Activated CD4-positive, alpha-beta T cell treated with anti-CD3 and anti-CD28 coated beads, Interleukin-2, amount 10 ng/mL, durations not matched to agents 24 days and 14 days (primary cell): Measurements from ENCODE around the gene TOPORS. TPM values are rescaled to one million over a fixed set of nuclear protein-coding genes. Genes with fewer than 3 reads are reported as not detected.

ENCODE experiments used
- DNase-seq: peaks from one replicate; pipeline ENCODE4 v3.0.0; 2022
- H3K27ac Mint-ChIP-seq: one replicate; pipeline ENCODE4 v1.8.0; 2022; ENCODE audit warnings: mild to moderate bottlenecking, mixed read lengths
- H3K27me3 Mint-ChIP-seq: one replicate; pipeline ENCODE4 v1.8.0; 2022; ENCODE audit warnings: mixed read lengths
- H3K36me3 Mint-ChIP-seq: one replicate; pipeline ENCODE4 v1.8.0; 2022; ENCODE audit warnings: low read depth, mild to moderate bottlenecking, mixed read lengths
- H3K4me1 Mint-ChIP-seq: one replicate; pipeline ENCODE4 v1.8.0; 2021; ENCODE audit warnings: mixed read lengths
- H3K4me3 Mint-ChIP-seq: one replicate; pipeline ENCODE4 v1.8.0; 2022; ENCODE audit warnings: mild to moderate bottlenecking, moderate library complexity, mixed read lengths
- H3K9me3 Mint-ChIP-seq: one replicate; pipeline ENCODE4 v1.8.0; 2021; ENCODE audit warnings: mixed read lengths
- intact Hi-C: fragments of 100-400 bp; cut with micrococcal nuclease; formaldehyde crosslinking; loops from one replicate; pipeline ENCODE4 v1.15.1; 2023
- total RNA-seq: library from RNA; stranded (reverse); gene quantifications from 2 replicates; pipeline ENCODE4 v1.2.3, GENCODE V29; 2022

The TOPORS gene
- total RNA-seq, 1 donor from 2014 or later = 15.1 TPM

DNA sequence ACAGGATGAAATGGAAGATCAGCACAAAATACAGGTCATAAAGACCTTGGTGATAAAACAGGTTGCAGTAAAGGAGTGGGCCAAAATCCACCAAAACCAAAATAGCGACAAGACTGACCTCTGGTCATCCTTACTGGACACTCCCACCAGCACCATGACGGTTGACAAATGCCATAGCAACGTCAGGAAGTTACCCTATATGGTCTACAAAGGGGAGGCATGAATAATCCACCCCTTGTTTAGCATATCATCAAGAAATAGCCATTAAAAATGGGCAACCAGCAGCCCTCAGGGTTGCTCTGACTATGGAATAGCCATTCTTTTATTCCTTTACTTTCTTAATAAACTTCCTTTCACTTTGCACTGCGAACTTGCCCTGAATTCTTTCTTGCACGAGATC is 26.6 kb upstream of the TOPORS start:
- Mint-ChIP-seq H3K9me3 (no peaks in the 10 kb centered on the region), H3K36me3 (no peaks in the 10 kb centered on the region), H3K4me1 (peaks cover 8% of the 10 kb centered on the region), H3K27me3 (peaks cover 29% of the 10 kb centered on the region), H3K27ac (no peak overlapping the region), H3K4me3 (no peak overlapping the region)
- intact Hi-C loops = loop anchor here (1.0 kb wide), 1 partner anchor 200 kb away; no protein-coding TSS in a partner anchor
- DNase-seq = no peak

DNA sequence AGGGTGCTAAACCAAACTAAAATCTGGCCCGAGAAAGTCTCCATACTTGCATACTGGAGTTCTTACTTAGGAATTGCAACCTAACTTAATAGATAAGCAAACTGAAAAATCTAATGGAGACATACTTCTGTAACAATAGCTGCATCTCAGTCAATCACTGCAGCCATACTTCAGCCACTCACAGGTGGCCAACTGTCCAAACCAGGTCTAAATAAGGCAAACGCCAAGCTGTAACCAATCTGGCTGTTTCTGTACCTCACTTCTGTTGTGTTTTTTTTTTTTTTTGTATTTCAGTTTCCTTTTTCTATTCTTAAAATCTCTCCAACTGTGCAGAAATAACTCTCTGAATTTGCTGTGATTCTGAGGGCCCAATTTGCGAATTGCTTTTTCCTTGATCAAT is 24.9 kb upstream of the TOPORS start:
- intact Hi-C loops = no loop called here

DNA sequence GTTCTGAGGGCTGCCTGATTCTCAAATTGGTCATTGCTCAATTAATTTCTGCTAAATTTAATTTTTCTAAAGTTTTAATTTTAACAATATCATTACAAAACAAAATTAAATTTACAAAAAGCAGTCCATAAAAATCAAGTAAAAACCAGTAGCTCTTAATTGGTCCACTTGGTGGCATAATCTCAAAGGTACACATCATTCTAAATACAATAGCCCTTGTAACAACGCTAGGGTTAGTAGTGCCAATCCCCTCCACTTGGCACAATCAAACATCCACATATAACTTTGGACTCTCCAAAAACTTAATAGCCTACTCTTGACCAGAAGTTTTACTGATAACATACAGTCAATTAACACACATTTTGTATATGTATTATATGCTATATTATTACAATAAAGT is 22.5 kb upstream of the TOPORS start:
- no peak overlapping the region for H3K4me3 Mint-ChIP-seq
- no peak overlapping the region for H3K27ac Mint-ChIP-seq
- H3K27me3 Mint-ChIP-seq = peaks cover 16% of the 10 kb centered on the region
- H3K9me3 Mint-ChIP-seq = no peaks in the 10 kb centered on the region
- no peak for DNase-seq
- peaks cover 7% of the 10 kb centered on the region for H3K36me3 Mint-ChIP-seq
- H3K4me1 Mint-ChIP-seq = peaks cover 23% of the 10 kb centered on the region
- intact Hi-C loops = no loop called here

More for the DNA sequence above, 24.9 kb upstream of the TOPORS start:
- no peaks in the 10 kb centered on the region for H3K9me3 Mint-ChIP-seq
- peaks cover 27% of the 10 kb centered on the region for H3K27me3 Mint-ChIP-seq
- H3K36me3 Mint-ChIP-seq = peaks cover 2% of the 10 kb centered on the region
- DNase-seq = no peak
- H3K4me3 Mint-ChIP-seq = no peak overlapping the region
- H3K27ac Mint-ChIP-seq = no peak overlapping the region
- peaks cover 16% of the 10 kb centered on the region for H3K4me1 Mint-ChIP-seq

DNA sequence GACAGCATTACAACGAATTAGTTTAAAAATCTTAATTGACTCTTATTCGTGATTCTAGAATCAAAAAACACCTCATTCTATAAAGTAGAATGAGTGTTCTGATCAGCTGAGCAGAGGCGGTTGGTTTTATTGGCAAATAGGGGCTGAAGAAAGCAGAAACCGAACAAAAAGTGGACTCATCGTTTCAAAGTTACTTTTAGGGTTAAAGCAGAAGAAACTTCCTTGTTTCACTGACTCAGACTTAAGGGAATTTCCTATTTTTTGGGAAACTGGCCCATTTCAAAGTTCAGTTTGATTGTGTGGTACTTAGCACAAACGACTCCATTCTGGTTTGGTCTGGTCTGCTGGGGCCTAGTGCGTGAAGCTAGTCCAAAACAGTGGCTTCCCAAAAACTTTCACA is 21.4 kb upstream of the TOPORS start:
- peaks cover 20% of the 10 kb centered on the region for H3K4me1 Mint-ChIP-seq
- peak; percentile 44 for DNase-seq
- H3K4me3 Mint-ChIP-seq = peak overlapping the region; percentile 99
- H3K27me3 Mint-ChIP-seq = peaks cover 9% of the 10 kb centered on the region
- peaks cover 7% of the 10 kb centered on the region for H3K36me3 Mint-ChIP-seq
- intact Hi-C loops = loop anchor here (1.0 kb wide), 3 partner anchors 22 to 427 kb away; partner anchors contain the start of genes ACO1, APTX, SMIM27 and TOPORS
- H3K27ac Mint-ChIP-seq = peak overlapping the region; percentile 98
- no peaks in the 10 kb centered on the region for H3K9me3 Mint-ChIP-seq

DNA sequence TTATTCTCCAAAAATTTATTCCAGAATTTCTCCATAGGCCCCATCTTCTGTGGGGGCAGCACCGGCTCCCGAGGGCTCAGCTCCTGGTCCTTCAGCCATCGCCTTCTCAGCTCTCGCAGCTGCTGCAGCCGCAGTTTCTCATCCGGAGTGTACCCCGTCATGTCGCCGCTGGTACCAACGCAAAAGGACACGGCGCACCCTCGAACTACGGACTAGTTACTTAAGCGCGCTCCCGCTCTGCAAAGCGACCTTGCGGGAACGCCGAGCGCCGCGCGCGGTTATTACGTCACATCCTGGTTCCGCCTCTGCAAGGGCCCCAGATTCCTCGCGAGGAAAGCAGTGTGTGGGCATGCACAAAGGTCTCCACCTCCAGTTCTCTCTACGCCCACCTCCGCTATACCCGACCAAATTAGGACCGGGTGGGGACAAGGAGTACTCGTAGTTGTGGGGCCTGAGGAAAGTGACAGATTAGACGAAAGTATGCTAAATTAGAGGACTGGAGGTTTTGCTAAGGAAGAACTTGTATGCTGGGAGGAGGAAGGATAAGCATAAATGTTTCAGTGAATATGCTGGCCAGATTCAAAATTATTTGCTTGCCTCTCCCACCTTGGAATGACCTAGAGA is 20.6 kb upstream of the TOPORS start, which contains the start of gene NDUFB6:
NDUFB6 (minus strand) TSS at position 260 of the 624 bp plus-strand sequence; CDS start at position 161, 99 bp downstream.
- DNase-seq = peak; percentile 99
- intact Hi-C loops = loop anchor here (1.0 kb wide), 5 partner anchors 21 to 428 kb away; partner anchors contain the start of genes ACO1, APTX, RIGI and SMIM27
- Mint-ChIP-seq H3K27me3 (peaks cover 2% of the 10 kb centered on the region), H3K4me1 (peaks cover 20% of the 10 kb centered on the region), H3K27ac (peak within 1 kb of the TSS; percentile 98), H3K4me3 (peak within 1 kb of the TSS; percentile 99), H3K36me3 (peaks cover 11% of the 10 kb centered on the region), H3K9me3 (no peaks in the 10 kb centered on the region)

DNA sequence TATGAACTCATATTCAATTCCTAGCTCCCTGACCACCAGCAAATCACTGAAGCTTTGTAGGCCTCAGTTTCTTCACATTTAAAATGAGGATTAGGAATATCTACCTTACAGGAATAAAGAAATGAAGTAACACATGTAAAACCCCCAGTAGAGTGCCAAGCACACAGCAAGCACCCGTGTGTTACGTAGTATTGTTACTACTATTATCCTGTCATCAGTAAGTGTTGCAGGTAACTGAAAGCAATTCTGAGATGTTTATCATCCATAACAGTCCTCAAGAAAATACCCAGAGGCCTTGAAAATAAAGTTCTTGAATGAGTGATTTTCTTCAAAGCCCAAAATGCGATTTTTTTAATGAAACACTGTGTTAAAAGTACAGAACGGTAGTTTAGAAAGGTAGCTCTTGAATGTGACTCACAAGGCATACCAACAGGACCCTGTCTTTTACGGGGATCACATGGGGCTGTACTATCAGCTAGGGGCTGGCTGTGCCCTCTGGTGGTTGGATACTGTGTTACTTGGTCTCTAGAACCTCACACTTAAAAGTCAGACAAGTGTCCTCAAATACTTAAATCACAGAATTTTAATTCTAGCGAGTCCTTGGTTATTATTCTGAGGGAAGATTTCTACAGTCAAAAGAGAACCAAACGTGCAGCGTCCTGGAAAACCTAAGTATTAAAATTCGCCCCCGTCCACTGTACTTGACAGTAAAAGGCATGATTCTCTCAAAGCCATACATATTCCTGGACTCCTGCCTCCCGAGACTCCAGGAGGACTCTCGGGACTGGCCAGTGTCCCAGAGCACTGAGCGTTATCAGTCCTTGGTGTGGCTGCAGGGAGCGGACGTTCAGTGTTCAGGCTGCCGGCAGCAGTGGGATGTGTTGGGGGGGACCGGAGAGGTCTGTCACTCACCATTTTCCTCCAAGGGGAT is 19.8 kb upstream of the TOPORS start:
- no peaks in the 10 kb centered on the region for H3K9me3 Mint-ChIP-seq

DNA sequence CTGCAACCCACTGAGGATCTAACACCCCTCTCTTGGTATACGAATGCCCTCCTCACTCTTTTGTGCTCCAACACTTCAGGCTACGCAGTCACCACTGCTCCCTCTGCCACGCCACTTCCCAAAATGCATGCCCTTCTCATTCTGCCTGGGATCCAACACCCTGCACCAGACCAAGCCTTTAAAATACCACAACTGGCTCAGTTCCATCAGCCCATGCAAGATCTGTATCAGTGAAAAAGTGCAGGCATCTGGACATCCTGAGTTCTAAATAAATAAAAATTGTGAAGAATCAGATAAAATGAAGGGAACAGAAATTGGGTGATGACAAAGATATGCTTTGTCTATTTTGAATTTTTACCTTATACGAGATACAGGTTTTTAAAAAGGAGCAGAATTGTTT is 17.9 kb upstream of the TOPORS start:
- peaks cover 28% of the 10 kb centered on the region for H3K4me1 Mint-ChIP-seq
- H3K36me3 Mint-ChIP-seq = peaks cover 25% of the 10 kb centered on the region
- intact Hi-C loops = no loop called here
- no peaks in the 10 kb centered on the region for H3K27me3 Mint-ChIP-seq
- H3K27ac Mint-ChIP-seq = no peak overlapping the region
- no peak overlapping the region for H3K4me3 Mint-ChIP-seq
- DNase-seq = peak; percentile 51
- H3K9me3 Mint-ChIP-seq = no peaks in the 10 kb centered on the region

More for the DNA sequence above, 19.8 kb upstream of the TOPORS start:
- Mint-ChIP-seq H3K36me3 (peaks cover 16% of the 10 kb centered on the region), H3K27me3 (peaks cover 2% of the 10 kb centered on the region), H3K4me3 (peak overlapping the region; percentile 99), H3K27ac (peak overlapping the region; percentile 98), H3K4me1 (peaks cover 22% of the 10 kb centered on the region)
- peak; percentile 91 for DNase-seq
- intact Hi-C loops = loop anchor here (1.0 kb wide), 2 partner anchors 46 to 193 kb away; partner anchors contain the start of gene RIGI

DNA sequence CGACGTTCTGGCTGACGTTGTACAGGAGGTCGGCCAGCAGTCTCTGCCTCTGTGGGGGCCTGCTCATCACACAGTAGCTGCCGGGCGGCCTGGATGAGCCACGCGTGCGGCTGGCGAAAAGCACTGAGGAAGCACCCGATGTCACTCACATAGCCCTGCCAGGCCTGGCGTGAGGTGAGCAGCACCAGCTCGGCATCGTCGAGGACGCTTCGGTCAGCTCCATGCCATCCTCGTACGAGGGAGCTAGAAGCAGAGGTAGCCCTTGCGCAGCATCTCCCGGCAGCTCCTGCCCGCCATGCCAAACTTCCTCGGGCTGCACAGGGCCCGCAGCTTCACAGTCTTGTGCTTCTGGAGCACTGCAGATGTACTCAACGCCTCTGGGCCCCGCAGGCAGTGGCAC is 14.4 kb upstream of the TOPORS start:
- DNase-seq = no peak
- intact Hi-C loops = no loop called here
- Mint-ChIP-seq H3K36me3 (peaks cover 36% of the 10 kb centered on the region), H3K4me3 (no peak overlapping the region), H3K4me1 (peaks cover 18% of the 10 kb centered on the region), H3K27me3 (no peaks in the 10 kb centered on the region), H3K9me3 (no peaks in the 10 kb centered on the region), H3K27ac (no peak overlapping the region)

DNA sequence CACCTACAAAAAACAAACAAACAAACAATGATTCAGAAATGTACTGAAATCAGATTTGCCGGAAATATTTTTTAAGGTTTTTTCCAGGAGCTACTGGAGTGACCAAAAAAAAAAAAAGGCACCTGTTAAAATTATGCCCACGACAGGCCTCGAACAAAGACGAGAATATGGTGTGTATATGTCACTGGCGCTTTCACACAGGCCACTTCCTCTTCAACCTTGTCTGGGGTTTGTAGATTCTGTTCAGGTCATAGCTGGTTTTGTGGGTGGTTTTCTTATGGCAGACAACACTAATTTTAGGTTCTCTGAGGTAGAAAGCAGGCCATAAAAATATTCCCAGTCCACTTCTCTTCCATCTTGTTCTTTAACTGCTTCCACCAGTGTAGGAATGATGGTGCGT is 13.6 kb upstream of the TOPORS start:
- H3K9me3 Mint-ChIP-seq = no peaks in the 10 kb centered on the region
- intact Hi-C loops = no loop called here
- DNase-seq = no peak
- no peak overlapping the region for H3K4me3 Mint-ChIP-seq
- no peaks in the 10 kb centered on the region for H3K27me3 Mint-ChIP-seq
- peaks cover 16% of the 10 kb centered on the region for H3K4me1 Mint-ChIP-seq
- H3K36me3 Mint-ChIP-seq = peaks cover 40% of the 10 kb centered on the region
- no peak overlapping the region for H3K27ac Mint-ChIP-seq

DNA sequence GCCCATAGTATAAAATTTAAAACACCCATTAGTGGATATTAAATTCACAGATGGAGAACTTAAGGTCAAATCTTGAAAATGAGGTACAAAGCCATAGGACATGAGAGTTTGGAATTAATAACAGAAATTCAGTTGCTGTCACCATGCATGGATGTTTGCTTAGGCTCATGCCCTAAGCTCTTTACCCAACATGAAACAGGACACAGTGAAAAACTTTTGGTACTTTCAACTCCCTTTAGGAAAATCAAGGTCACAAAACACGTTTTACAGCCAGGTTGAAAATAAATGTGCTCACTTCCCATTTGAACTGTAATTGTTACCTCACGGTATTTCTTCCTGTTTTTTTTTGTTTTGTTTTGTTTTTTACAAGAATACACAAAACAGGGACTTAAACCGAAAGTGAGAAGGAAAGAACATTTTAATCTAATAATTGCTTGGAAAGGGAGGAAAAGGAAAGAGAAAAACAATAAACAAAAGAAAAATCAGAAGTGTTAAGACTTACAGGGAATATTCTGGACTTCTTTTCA is 6.1 kb upstream of the TOPORS start:
- peaks cover 13% of the 10 kb centered on the region for H3K4me1 Mint-ChIP-seq
- peaks cover 7% of the 10 kb centered on the region for H3K36me3 Mint-ChIP-seq
- no peak overlapping the region for H3K27ac Mint-ChIP-seq
- H3K27me3 Mint-ChIP-seq = no peaks in the 10 kb centered on the region
- H3K9me3 Mint-ChIP-seq = no peaks in the 10 kb centered on the region
- no peak overlapping the region for H3K4me3 Mint-ChIP-seq
- intact Hi-C loops = no loop called here
- no peak for DNase-seq

DNA sequence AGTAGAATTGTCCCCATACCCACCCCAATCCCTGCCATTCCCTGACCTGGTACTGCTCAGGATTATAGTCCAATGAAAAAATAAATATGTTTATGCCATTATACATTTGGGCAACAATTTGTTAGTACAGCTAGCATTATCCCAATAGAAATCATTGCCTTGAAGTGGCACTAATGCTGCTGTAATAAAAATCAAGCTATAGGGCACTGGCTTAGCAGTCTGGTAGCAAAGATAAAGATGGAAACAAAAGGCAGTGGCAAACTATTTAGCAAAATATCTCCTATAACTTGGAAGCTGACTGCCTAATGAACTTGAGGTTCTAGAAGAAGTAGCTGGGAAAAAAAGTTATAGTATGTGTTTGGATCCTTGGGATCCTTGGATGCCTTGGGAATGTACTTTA is 2.2 kb upstream of the TOPORS start:
- no peak overlapping the region for H3K27ac Mint-ChIP-seq

DNA sequence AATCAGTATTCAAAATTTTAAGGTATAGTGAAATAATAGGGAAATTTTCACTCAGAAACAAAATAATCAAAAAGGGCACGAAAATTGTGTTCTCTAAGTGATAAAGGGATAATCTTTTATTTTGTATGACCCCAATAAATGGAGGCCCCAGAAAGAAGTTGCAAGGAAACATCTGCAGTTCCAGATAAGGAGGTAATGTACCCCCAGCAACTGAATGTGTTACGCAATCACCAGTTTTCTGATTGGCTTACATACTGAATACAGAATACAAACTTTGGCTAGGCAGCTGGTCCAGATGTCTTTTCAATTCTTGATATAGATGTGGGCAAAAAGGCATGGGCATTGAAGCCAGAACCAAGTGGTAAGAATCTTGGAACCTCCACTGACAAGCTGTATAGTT is 1.7 kb upstream of the TOPORS start:
- intact Hi-C loops = no loop called here
- Mint-ChIP-seq H3K27me3 (no peaks in the 10 kb centered on the region), H3K27ac (no peak overlapping the region), H3K4me3 (peak overlapping the region; percentile 29), H3K36me3 (peaks cover 16% of the 10 kb centered on the region), H3K9me3 (no peaks in the 10 kb centered on the region), H3K4me1 (peaks cover 33% of the 10 kb centered on the region)
- DNase-seq = no peak

More for the DNA sequence above, 2.2 kb upstream of the TOPORS start:
- Mint-ChIP-seq H3K36me3 (peaks cover 16% of the 10 kb centered on the region), H3K9me3 (no peaks in the 10 kb centered on the region), H3K4me3 (no peak overlapping the region), H3K4me1 (peaks cover 34% of the 10 kb centered on the region), H3K27me3 (no peaks in the 10 kb centered on the region)
- DNase-seq = no peak
- intact Hi-C loops = no loop called here

DNA sequence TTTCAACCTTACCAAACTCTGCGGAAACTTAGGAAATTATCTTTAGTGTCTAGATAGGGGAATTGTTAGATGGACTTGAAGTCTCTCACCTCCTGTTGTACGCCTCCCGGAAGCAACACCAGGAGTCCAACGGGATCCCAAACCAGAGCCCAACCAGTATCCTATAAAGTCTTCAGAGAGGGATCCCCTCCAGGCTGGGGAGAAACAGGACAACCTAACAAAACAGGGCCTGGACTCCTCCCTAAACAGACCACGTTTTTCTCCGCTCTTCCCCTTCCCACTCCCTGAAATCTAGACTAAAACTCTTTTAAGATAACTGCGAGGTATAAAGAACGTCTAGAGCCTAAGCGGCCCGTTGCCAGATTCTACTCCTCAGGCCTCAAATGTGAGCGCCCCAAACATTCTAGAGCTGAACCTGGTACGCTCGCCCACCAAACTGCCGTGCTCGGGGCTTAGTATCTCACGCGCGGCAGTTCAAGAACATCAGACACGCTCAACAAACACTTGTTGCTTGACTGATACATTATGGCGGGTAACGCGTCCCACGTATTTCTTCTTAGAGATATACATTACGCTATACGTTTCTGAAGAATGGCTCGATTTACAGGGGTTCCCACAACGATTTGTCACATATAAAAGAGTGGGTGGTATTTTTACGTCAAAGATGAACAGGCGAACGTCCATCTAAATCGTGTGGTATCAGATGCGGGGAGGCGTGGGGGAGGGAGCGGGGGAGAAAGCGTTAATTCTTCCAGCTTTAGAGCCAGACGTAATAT is 922 bp downstream of the TOPORS start:
- H3K36me3 Mint-ChIP-seq = peaks cover 21% of the 10 kb centered on the region
- peaks cover 40% of the 10 kb centered on the region for H3K4me1 Mint-ChIP-seq
- intact Hi-C loops = loop anchor here (1.0 kb wide), 6 partner anchors 11 to 525 kb away; partner anchors contain the start of genes DNAJA1, NDUFB6, RIGI and SMU1
- H3K27me3 Mint-ChIP-seq = no peaks in the 10 kb centered on the region
- peak overlapping the region; percentile 100 for H3K27ac Mint-ChIP-seq
- H3K4me3 Mint-ChIP-seq = peak overlapping the region; percentile 99
- no peaks in the 10 kb centered on the region for H3K9me3 Mint-ChIP-seq
- peak; percentile 83 for DNase-seq
